Hepatic stellate cell (primary cell): Measurements from ENCODE around the gene AK3.
"Not testable (repeated sequence)": the region's sequence is repeated elsewhere in the genome, so short reads cannot be mapped to it uniquely, and the experiment has no call there.

Source experiments
- DNase-seq: peaks from one replicate; pipeline ENCODE4 v3.0.0; 2011; ENCODE audit warnings: low spot score

The AK3 gene

DNA sequence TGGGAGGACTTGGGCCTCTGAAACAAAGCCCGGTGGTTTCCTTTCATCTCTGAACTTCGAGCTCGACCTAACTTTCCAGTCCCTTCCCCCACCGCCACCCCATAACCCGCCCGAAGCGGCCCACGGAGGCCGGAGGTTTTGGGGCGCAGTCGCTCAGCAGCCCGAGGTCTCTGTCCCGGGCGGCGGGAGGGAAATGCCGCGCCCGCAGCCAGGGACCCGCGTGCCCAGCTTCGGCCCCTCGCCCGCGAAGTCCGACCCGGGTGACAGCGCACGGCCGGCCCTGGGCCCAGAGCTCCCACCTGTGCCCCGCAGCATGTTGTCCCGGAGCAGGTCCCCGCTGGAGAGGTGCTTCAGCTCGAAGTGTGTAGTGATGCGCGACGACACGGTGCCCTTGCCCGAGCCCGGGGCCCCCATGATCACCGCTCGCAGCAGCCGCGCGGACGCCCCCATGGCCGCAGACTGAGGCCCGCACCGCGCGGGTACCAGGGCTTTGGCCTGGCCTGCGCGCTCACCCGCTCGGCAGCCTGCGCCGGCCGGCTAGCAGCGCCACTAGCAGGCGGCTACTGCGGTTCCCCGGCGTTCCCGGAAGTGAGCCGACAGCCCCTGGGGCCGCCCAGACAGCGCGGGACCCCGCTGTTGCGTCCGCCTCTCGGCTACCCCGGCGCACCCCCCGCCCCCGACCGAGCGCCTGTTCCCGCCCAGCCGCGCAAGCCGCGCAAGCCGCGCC, at the start of gene AK3:
Gene AK3, minus strand, starts transcription at position 565 of the 727 bp plus-strand sequence. Its CDS starts 115 bp downstream, at position 450.
- DNase-seq, result peak; percentile 85

DNA sequence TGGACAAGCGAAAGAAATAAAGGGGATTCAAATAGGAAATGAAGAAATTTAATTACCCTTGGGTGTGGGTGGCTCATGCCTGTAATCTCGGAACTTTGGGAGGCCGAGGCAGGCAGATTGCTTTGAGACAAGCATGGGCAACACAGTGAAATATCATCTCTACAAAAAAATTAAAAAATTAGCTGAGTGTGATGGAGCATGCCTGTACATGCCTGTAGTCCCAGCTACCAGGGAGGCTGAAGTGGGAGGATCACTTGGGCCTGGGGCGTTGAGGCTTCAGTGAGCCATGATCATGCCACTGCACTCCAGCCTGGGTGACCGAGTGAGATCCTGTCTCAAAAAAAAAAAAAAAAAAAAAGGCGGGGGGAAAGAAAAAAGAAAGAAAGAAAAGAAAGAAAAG, 47.7 kb upstream of the AK3 start:
- DNase-seq, result no peak

DNA sequence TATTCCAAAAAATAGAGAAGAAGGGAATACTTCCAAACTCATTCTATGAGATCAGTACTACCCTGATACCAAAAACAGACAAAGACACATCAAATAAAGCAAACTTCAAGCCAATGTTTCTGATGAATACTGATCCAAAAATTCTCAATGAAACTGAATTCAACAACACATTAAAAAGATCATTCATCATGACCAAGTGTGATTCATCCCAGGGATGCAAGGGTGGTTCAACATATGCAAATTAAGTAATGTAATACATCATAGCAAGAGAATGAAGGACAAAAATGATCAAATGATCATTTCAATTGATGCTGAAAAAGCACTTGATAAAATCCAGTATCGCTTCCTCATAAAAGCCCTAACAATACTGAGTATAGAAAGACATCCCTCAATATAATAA, 46.9 kb upstream of the AK3 start:
- DNase-seq, result no peak

DNA sequence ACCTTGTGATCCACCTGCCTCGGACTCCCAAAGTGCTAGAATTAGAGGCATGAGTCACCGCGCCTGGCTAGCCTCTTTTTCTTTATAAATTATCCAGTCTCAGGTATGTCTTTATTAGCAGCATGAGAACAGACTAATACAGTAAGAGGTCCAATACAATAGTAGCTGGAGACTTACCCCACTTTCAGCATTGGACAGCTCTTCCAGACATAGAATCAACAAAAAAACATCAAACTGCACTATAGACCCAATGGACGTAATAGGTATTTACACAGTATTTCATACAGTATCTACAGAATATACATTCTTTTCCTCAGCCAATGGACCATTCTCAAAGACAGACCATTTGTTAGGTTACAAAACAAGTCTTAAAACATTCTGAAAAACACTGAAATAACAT, 45.6 kb upstream of the AK3 start:
- DNase-seq, result no peak

DNA sequence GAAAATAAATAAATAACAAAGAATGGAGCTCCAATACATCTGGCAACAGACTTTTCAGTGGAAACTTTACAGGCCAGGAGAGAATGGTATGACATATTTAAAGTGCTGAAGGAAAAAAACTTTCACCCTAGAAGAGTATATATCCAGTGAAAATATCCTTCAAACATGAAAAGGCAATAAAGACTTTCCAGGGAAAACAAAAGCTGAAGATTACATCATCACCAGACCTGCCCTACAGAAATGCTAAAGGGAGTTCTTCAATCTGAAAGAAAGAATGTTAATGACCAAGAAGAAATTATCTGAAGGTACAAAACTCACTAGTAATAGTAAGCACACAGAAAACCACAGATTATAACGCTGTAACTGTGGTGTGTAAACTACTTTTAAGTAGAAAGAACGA, 43.4 kb upstream of the AK3 start:
- no peak for DNase-seq

DNA sequence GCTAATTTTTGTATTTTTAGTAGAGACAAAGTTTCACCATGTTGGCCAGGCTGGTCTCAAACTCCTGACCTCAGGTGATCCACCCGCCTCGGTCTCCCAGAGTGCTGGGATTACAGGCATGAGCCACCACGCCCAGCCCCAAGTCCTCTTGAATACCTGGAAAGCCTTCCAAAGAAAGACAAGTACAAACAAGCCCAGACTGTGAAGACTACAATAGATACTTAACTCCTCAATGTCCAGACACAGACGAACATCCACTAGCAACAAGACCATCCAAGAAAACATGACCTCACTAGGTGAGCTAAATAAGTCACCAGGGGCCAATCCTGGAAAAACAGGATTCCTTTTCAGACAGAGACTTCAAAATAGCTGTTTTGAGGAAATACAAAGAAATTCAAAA, 42.2 kb upstream of the AK3 start:
- not testable (repeated sequence) for DNase-seq

DNA sequence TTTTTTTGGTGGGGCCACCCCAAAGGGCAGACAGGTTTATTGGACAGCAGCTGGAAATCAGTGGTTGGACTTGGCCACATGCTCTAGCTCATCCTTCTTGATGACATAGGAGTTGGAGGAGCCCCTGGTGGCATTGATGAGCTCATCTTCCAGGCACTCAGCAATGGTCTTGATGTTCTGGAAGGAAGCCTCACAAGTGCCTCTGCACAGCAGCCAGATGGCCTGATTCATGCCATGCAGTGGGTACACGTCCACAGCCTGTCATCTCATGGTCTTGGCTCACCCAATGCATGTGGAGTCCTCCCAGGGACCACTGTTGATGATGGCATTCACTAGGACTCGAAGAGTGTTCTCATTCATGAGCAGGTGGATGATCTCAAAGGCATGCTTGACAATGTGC, 40.4 kb upstream of the AK3 start:
- DNase-seq, result no peak

DNA sequence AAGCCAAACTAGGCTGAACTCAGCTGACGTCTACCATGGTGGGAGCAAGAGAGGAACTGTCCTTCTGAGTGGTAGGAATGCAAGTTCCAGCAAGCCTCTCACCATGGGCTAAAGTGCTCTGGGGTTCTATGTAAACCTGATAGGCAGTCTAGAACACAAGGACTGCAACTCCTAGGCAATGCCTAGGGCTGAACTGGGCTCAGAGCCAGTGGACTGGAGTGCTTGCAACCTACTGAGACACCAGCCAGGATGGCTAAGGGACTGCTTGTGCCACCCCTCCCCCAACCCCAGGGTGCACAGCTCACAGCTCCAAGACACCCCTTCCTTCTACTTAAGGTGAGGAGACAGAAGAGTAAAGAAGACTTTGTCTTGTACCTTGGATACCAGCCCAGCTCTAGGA, 39.6 kb upstream of the AK3 start:
- no peak for DNase-seq

DNA sequence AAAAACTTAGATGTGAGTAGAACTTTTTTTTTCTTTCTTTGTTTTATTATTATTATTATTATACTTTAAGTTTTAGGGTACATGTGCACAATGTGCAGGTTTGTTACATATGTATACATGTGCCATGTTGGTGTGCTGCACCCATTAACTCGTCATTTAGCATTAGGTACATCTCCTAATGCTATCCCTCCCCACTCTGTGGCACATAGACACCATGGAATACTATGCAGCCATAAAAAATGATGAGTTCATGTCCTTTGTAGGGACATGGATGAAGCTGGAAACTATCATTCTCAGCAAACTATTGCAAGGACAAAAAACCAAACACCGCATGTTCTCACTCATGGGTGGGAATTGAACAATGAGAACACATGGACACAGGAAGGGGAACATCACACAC, 34.0 kb upstream of the AK3 start:
- not testable (repeated sequence) for DNase-seq

DNA sequence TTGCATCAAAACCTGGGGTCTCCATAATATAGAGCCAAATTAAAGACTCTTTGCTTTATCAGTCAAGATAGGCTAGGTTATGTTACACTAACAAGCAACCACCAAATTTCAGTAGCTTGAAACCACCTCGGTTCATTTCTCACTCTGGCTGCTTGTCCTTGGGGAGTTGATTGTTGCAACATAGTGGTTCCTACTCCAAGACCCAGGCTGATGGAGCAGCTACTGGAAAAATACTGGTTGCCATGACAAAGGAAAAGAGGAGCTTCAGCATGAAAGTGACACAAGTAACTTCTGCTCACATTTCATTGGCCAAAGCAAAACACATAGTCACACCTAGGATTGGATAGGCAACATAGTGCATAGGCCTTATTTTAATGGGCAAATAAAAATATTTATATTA, 33.2 kb upstream of the AK3 start:
- peak; percentile 49 for DNase-seq

DNA sequence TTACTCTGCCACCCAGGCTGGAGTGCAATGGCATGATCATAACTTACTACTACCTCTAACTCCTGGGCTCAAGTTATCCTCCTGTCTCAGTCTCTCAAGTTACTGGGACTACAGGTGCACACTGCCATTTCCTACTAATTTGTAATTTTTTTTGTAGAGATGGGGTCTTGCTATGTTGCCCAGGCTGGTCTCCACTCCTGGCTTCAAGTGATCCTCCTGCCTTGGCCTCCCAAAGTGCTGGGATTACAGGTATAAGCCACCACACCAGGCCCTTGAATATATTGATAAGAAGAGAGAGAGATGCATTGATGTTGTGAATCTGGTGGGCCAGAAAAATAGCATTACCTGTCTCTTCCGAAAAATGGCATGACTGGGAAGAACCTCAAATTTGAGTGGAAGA, 30.8 kb upstream of the AK3 start:
- no peak for DNase-seq

DNA sequence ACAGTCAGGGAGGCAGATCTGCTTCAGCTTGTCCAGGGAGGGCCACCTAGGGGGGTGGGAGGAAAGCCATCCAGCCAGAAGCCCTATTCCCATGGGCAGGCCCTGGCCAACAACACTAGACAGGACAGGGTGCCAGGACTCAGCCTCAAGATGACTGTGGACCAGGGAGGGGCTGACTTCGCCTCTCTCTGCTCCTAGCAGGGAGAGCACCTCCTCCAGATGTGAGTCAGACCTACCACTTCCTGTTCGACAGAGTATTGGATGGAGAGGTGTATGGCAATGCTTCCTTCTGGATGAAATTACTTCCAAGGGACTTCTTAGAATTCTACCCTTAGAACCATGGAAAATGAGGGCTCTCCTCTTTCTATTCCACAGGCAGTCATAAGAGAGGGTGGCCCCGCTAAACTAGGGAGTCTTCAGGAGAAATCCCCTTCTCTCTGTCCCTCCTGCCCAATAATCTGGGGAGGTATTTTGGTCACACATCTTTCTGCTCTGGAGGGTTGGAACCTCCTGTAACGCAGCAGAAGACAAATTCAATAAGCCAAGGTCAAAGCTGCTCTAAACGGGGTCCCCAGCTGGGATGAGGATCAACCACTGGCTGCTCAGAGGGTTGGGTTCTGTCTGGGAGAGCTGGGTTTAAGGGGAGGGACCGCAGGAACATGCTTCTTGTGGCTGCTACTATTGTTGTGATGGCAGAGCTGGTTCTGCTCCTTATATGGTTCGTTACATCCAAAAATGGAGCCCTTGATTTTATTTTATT, 28.5 kb upstream of the AK3 start:
- peak; percentile 48 for DNase-seq

DNA sequence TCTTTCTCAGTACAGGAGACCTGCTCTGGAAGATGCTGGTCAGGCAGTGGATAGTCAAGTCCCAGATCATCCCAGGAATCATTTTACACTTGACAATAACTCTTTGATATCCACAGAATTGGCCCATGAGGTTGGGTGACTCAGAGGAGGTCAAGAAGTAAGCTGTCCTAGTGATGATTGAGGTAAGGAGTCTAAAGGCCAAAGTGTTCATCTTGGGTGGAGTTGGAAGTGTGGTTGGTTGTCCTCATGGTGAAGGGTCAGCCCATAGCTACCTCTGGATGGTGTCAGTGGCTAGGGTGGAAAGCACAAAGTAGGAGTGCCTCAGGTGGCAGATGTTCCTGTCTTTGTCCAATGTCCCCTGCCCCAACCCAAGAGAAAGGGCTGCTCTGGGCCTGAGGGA, 27.7 kb upstream of the AK3 start:
- DNase-seq, result no peak

DNA sequence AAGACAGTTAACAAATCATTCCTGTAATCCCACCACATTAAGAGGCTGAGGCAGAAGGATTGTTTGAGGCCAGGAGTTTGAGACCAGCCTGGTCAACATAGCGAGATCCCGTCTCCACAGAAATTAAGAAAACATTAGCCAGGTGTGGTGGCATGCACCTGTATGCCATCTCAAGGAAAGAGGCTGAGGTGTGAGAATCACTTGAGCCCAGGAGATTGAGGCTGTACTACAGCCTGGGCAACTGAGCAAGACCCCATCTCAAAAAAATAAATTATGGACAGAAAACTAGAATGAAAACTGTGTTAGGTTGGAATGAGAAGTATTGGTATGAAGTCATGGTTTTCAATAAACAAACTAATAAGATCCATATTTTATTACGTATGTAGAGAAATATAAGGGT, 23.0 kb upstream of the AK3 start:
- DNase-seq, result no peak

DNA sequence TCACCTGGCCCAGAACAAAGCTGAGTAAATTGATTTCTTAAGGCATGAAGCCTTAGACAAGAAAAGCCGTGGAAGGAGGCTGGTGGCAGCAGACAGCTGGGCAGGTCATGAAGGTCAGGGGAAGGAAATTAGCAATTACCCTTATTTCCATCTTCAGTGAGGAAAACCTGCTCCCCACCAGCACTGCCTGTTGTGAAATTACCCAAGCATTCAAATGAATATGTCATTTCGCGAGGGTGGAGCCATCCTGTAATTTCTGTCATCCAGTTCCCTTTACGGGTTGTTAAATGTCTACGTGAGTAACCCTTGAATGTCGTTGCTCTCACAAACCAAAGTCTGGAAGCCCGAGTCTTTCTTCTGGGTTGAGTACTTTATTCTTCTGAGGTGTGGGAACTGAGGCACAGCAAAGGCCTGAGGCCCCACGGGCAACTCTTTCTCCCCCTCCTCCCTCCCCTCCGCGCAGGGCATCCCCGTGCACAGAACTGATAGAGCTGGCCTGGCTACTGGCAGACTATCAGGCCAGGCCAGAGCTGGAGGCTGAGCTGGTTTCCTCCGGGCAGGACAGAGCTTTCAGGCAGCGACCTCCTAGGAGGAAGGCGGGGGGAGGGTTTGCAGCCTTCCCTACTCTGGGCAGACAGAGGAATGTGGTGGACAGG, 22.0 kb upstream of the AK3 start:
- peak; percentile 29 for DNase-seq

DNA sequence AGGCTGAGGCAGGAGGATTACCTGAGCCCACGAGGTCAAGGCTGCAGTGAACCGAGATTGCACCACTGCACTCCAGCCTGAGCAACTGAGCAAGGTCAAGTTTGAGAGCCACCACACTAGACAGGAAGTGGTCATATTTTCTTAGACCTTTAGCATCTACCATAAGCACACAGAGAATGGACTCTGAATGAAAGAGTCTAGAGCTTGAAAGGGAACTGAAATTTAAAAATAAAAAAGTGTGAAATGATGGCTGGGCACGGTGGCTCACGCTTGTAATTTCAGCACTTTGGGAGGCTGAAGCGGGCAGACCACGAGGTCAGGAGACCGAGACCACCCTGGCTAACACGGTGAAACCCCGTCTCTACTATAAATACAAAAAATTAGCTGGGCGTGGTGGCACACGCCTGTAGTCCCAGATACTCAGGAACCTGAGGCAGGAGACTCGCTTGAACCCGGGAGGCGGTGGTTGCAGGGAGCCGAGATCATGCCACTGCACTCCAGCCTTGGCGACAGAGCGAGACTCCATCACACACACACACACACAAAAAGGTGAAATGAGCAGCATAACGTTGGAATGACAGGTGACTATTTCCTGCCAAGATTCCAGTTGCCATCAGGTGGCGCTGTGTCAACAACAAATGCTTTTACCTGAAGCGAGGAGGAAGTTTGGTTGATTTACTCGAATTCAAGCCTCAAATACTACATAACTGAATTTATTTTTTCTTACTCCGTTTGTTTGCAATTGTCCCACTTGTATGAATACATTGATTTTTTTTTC, 21.3 kb upstream of the AK3 start:
- DNase-seq, result peak; percentile 29

DNA sequence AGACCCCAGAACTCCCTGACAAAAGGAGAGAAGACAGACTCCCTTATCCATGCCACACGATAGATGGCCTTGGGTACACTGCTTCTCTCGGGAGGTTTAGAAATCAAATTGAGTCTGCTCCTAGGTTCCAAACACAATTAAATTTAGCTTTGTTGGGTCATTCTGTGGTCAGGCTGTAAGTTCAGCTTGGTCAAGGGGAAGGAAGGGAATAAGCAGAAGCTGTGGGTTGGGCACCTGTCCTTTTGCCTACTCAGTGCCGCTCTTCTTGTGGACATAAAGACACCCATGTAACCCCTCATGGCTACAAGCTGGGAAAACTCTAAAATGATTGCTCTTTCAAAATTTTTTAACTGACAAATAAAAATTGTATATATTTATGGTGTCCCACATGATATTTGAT, 19.1 kb upstream of the AK3 start:
- DNase-seq, result no peak

DNA sequence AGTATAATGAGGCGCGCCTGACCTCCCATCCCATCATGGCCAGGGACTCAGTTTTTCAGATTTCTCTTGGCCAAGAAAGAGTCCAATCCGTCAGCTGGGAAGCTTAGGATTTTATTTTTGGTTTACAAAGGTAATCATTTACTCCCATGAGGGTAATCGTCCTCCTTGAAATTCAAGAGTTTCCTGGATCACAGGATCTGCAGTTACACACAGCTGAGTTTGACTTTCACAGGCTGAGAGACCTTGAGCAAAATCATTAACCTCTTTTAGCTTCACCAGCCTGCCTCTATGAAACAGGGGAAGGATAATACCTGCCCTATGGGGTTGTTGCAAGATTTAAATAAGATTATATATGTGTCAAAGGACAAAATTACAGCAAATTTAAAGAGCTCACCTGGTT, 15.4 kb upstream of the AK3 start:
- DNase-seq, result no peak

DNA sequence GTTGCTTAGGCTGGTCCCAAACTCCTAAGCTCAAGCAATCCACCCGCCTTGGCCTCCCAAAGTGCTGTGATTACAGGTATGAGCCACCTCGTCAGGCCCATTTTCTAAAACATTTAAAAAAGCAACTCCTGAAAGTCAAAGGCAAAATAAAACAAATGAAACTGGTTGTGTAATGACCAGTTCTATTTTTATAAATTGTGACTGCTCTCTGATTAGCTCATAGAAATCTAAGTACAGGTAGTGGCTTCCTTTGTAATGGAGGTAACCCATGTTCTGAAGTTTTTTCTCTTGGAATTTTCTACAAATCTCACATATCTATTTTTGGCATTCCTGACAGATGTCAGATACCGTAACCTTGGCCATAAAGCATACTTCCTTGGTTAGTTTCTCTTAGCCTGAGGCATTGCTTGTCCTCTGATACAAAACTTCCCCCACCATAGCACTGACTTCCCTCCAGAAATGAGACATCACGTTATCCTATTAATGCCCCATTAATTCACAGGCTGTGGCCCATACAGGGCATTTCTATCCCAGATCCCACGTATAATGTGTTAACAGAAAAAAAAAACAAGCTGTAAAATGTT, 14.1 kb upstream of the AK3 start:
- no peak for DNase-seq

DNA sequence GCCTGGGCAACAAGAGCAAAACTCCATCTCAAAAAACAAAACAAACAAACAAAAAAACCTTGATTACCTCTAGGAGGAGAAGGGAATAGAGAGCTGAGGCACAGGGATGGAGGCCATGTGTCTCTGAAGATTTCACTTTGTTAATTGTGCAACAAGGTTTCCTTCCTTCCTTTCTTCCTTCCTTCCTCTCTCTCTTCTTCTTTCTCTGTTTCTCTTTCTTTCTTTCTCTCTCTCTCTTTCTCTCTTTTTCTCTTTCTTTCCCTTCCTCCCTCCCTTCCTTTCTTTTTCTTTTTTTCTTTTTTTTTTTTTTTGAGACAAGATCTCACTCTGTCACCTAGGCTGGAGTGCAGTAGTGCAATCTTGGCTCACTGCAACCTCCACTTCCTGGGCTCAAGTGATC, 13.5 kb upstream of the AK3 start:
- DNase-seq, result not testable (repeated sequence)

DNA sequence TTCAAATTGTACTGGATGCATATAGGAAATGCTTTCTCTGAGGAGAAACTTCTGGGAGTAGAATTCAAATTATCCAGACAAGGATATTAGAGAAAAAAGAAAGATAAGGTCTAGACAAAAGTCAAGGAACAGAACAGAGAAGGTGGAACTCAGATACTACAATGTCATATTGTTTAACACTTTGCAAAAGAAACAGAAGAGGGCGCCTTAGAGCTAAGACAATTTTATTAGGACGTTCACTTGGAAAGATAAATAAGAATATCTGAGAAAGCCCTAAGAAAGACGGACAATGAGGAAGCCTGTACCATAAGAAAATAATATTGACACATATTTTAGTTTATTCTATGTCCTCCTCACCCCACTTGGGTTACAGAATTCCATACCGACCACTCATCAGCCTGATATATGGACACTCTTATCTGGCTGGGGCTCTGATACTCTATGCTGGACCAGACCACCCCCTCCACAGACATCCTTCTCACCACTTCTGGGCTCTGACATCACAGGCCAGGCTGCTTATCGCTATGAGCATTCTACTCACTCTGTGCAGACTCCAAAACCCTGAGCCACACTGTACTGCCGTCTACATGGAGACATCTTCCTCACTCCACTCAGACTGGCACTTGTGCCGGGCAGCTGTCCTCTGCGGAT, 9.1 kb upstream of the AK3 start:
- no peak for DNase-seq

DNA sequence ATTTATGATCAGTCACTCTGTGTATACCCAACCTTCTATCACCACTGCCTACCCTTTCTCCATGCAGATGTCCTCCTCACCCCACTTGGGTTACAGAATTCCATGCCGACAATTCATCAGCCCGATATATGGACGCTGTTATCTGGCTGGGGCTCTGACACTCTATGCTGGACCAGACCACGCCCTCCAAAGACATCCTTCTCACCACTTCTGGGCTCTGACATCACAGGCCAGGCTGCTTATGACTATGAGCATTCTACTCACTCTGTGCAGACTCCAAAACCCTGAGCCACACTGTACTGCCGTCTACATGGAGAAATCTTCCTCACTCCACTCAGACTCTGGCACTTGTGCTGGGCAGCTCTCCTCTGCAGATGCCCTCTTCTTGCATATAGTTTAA, 7.6 kb upstream of the AK3 start:
- no peak for DNase-seq
